DND-41 (cell line): ENCODE results near the gene NKX2-1.

Source experiments
- ATAC-seq: fragments of 200-7000 bp; cut with Tn5 transposase; 3 replicates; pipeline ENCODE4 v1.9.1; 2021; ENCODE audit warnings: low read depth; ENCODE audit not compliant: insufficient read depth
- DNase-seq: peaks from one replicate; pipeline ENCODE4 v3.0.0-alpha.2; 2020
- H2AFZ ChIP-seq: 2 replicates; pipeline ENCODE4 v1.6.0; 2012; ENCODE audit warnings: low read depth, low read length
- H3K27ac ChIP-seq: 2 replicates; pipeline ENCODE4 v1.5.1; 2012; ENCODE audit warnings: low read length, inconsistent platforms
- H3K27me3 ChIP-seq: fragments of 200-600 bp; sonication (generic); 2 replicates; pipeline ENCODE4 v1.6.0; 2012; ENCODE audit warnings: low read length, mild to moderate bottlenecking, inconsistent platforms; ENCODE audit not compliant: insufficient read depth, poor library complexity
- H3K36me3 ChIP-seq: 2 replicates; pipeline ENCODE4 v1.5.1; 2012; ENCODE audit warnings: low read length, inconsistent platforms; ENCODE audit not compliant: insufficient read depth
- H3K4me1 ChIP-seq: 2 replicates; pipeline ENCODE4 v1.5.1; 2012; ENCODE audit warnings: mild to moderate bottlenecking, low read length; ENCODE audit not compliant: insufficient read depth
- H3K4me2 ChIP-seq: 2 replicates; pipeline ENCODE4 v1.6.0; 2012; ENCODE audit warnings: mild to moderate bottlenecking, moderate library complexity, low read length, inconsistent platforms; ENCODE audit not compliant: insufficient read depth
- H3K4me3 ChIP-seq, 2 experiments: fragments of 200-600 bp in 1 of 2; shearing (Covaris generic) in 1 of 2; 2 replicates each; pipeline ENCODE4 v1.5.1; 2012 to 2016; ENCODE audit warnings: inconsistent platforms in 2 of 2, low read length in 2 of 2, mild to moderate bottlenecking in 2 of 2, low read depth in 1 of 2, moderate library complexity in 1 of 2
- H3K79me2 ChIP-seq: 2 replicates; pipeline ENCODE4 v1.6.0; 2012; ENCODE audit warnings: low read length, inconsistent platforms; ENCODE audit not compliant: insufficient read depth
- H3K9ac ChIP-seq: 2 replicates; pipeline ENCODE4 v1.6.0; 2012; ENCODE audit warnings: low read depth, mild to moderate bottlenecking, inconsistent platforms, low read length, moderate library complexity
- H3K9me3 ChIP-seq: 2 replicates; pipeline ENCODE4 v1.5.1; 2012; ENCODE audit warnings: low read length, moderate library complexity, mild to moderate bottlenecking, inconsistent platforms; ENCODE audit not compliant: insufficient read depth, severe bottlenecking
- H4K20me1 ChIP-seq: 2 replicates; pipeline ENCODE4 v1.6.0; 2012; ENCODE audit warnings: low read length; ENCODE audit not compliant: insufficient read depth
- EZH2 ChIP-seq: IDR thresholded peaks from 3 replicates; pipeline ENCODE4 v1.6.1; 2012; ENCODE audit warnings: borderline replicate concordance, low read depth, mild to moderate bottlenecking, moderate library complexity, low read length, inconsistent platforms; ENCODE audit not compliant: severe bottlenecking
- TF ChIP-seq, protein P1 (sequence below): IDR thresholded peaks from 2 replicates; pipeline ENCODE4 v1.5.1; 2012; ENCODE audit warnings: borderline replicate concordance, low read length, moderate library complexity, mild to moderate bottlenecking; ENCODE audit not compliant: poor library complexity, severe bottlenecking; ENCODE audit errors: extremely low read depth

Gene NKX2-1

DNA sequence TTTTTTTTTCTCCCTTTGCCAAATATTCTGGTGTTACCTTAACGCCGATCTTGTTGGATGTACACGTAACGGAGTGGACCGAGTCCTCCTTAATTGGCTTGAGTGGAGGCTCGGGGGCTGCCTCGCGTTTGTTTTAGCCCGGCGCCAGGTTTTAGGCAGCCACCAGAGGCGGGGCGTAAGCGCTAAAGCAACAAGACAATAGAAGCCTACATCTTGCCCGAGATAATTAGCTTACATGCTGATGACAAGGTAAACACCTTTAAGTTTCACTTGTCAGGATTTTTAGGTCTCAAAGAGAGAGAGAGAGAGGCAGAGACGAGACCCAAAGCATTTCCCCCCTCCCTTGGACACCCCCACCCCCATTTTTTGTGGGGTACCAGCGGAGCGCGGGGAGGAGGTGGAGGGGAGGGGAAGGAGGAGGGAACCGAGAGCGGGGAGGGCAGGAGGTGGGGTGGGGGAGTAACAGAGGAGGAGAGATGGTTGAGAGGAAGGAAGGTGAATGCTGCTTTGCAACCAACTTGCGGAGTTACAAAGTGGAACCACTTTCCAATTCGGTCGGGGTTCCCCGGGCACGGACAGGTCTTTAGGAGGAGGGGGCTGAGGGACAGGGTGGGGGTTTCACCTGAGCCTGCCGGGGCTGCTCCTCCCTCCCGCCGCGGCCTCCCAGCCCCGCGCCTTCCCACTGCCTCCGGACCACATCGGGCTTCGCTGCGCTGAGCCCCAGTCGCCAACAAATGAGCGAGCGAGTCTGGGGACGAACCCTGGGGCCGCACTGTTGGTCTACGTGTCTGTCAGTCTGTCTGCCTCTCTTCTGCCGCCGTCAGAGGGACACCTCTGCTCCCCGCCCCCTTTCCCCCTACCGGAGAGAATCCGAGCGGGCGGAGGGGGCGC, at the start of gene NKX2-1:
Gene NKX2-1 (minus strand): TSS at position 802 of the 891 bp plus-strand sequence. CDS start 103 bp downstream, at position 699.
- TF ChIP-seq, protein P1, sequence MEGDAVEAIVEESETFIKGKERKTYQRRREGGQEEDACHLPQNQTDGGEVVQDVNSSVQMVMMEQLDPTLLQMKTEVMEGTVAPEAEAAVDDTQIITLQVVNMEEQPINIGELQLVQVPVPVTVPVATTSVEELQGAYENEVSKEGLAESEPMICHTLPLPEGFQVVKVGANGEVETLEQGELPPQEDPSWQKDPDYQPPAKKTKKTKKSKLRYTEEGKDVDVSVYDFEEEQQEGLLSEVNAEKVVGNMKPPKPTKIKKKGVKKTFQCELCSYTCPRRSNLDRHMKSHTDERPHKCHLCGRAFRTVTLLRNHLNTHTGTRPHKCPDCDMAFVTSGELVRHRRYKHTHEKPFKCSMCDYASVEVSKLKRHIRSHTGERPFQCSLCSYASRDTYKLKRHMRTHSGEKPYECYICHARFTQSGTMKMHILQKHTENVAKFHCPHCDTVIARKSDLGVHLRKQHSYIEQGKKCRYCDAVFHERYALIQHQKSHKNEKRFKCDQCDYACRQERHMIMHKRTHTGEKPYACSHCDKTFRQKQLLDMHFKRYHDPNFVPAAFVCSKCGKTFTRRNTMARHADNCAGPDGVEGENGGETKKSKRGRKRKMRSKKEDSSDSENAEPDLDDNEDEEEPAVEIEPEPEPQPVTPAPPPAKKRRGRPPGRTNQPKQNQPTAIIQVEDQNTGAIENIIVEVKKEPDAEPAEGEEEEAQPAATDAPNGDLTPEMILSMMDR = no peak
- no peak for TF ChIP-seq EZH2
- DNase-seq (no peak), ATAC-seq (no peak)
- Histone ChIP-seq H3K79me2 (no peaks in the 10 kb centered on the region), H4K20me1 (no peaks in the 10 kb centered on the region), H3K4me1 (no peaks in the 10 kb centered on the region), H3K27me3 (no peaks in the 10 kb centered on the region), H3K4me3 (no peak within 1 kb of the TSS), H3K36me3 (no peaks in the 10 kb centered on the region), H3K27ac (no peak within 1 kb of the TSS), H3K4me2 (no peak within 1 kb of the TSS), H3K9ac (no peak within 1 kb of the TSS), H3K9me3 (no peaks in the 10 kb centered on the region), H2AFZ (no peak within 1 kb of the TSS)

DNA sequence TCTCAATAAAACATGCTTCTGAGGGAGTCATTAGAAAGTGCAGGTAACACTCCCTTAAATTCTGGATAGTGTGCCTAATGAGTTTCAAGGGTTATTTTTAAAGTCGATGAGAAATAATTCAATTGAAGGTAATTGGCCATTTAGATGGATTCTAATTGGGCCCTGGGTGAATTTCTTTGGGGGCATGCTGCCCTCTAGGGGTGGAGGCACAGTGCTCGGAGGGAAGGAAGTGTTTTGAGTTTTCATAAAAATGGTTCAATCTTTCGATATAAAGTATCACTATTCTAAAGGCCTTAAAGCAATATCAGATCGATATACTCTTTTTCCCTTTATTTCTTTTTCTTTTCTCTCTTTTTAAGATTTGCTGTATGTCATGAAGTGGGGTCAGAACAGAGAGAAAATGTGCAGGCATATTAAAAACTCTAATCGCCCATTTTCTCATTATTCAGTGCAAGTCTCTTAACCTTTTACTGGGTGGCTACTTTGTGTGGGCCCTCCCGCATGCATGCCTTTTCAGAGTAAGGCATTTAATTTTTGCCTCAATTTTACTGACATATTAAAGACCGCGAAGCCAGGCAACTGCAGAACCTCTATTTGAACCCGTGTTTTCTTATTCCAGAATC, 36.9 kb upstream of the NKX2-1 start:
- no peaks in the 10 kb centered on the region for H3K36me3 ChIP-seq
- H3K79me2 ChIP-seq = no peaks in the 10 kb centered on the region
- H3K4me1 ChIP-seq = peaks cover 16% of the 10 kb centered on the region
- TF ChIP-seq, protein P1 = peak; percentile 79
- TF ChIP-seq EZH2 = no peak
- no peak overlapping the region for H2AFZ ChIP-seq
- no peak overlapping the region for H3K9ac ChIP-seq
- H3K27me3 ChIP-seq = no peaks in the 10 kb centered on the region
- no peak overlapping the region for H3K27ac ChIP-seq
- no peaks in the 10 kb centered on the region for H3K9me3 ChIP-seq
- peak; percentile 69; the same call in 1 of the 3 replicates for ATAC-seq
- peak; percentile 33 for DNase-seq
- H4K20me1 ChIP-seq = no peaks in the 10 kb centered on the region
- H3K4me3 ChIP-seq = no peak overlapping the region
- H3K4me2 ChIP-seq = no peak overlapping the region

DNA sequence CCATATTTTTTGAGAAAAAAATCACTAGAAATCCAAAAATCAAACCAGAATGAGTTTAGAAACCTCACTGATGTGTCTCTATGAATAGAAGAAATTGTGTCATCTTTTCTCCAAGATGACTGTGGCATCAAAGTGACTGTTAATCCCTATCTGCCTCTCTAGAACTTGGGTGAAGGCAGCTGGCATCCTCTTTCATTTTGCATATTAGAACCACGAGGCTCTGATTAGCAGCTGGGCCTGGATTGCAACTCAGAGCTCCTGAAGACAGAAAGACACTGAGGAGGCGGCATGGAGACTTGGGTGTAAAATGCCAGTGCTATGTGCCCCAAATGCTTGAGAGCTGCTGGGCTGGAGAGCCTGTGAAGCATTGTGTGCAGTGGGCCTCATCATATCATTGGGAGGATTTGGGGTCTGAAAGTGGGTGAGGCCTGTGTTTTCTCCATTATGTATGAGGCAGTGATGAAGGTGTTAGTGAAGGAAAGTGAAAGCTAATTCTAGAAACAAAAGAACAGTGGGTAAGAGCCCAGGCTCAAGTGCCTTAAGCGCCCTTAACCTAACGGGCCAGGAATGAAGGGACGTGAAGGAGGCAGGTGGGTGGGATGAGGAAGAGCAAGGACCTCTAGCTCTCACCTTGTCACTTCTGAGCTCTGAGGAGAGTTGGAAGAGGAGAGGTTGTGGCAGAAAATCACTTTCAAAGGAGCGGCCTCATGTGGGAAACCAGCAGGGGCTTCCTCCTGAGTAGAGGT, 36.1 kb upstream of the NKX2-1 start:
- H3K4me3 ChIP-seq = no peak overlapping the region
- H4K20me1 ChIP-seq = no peaks in the 10 kb centered on the region
- no peaks in the 10 kb centered on the region for H3K9me3 ChIP-seq
- H3K9ac ChIP-seq = no peak overlapping the region
- no peaks in the 10 kb centered on the region for H3K79me2 ChIP-seq
- peaks cover 16% of the 10 kb centered on the region for H3K4me1 ChIP-seq
- H3K4me2 ChIP-seq = no peak overlapping the region
- H3K36me3 ChIP-seq = no peaks in the 10 kb centered on the region
- TF ChIP-seq, protein P1 = no peak
- no peak for TF ChIP-seq EZH2
- no peaks in the 10 kb centered on the region for H3K27me3 ChIP-seq
- peak overlapping the region; percentile 19; the same call in 1 of the 2 replicates for H3K27ac ChIP-seq
- DNase-seq (peak; percentile 6), ATAC-seq (peak; percentile 59)
- peak overlapping the region; percentile 67 for H2AFZ ChIP-seq
